Panc1 (cell line): ENCODE data around the gene KRT76. TPM values are rescaled to one million over a fixed set of nuclear protein-coding genes. Genes with fewer than 3 reads are reported as not detected.

Source experiments
- ATAC-seq: fragments of 200-7000 bp; cut with Tn5 transposase; 2 replicates; pipeline ENCODE4 v1.9.1; 2020; ENCODE audit warnings: mild to moderate bottlenecking, moderate library complexity
- BruUV-seq: library from RNA; stranded (reverse); fragments of 400-500 nt; replicated peaks from 2 replicates; lab custom pipeline; 2021; lab: Mats Ljungman, UMichigan
- CTCF ChIA-PET: fragments of 300-600 bp; sonication (Branson Sonifier 250); formaldehyde crosslinking; loops from one replicate; lab custom pipeline; 2022; ENCODE audit warnings: antibody characterized with exemption; lab: Charles Lee
- POLR2A ChIA-PET: fragments of 300-600 bp; sonication (Branson Sonifier 250); formaldehyde crosslinking; loops from one replicate; lab custom pipeline; 2022; ENCODE audit warnings: antibody characterized with exemption; lab: Charles Lee
- DNase-seq: peaks from one replicate; pipeline ENCODE4 v3.0.0-alpha.2; 2010; ENCODE audit warnings: low read depth, low spot score
- H3K27ac ChIP-seq: 2 replicates; pipeline ENCODE4 v1.5.1; 2011; ENCODE audit warnings: mild to moderate bottlenecking, low read length, inconsistent platforms
- H3K27me3 ChIP-seq: fragments of 200-500 bp; sonication (Bioruptor generic); 2 replicates; pipeline ENCODE4 v1.6.0; 2014; ENCODE audit warnings: low read length, inconsistent platforms; ENCODE audit not compliant: control insufficient read depth, insufficient read depth
- H3K36me3 ChIP-seq: fragments of 200-500 bp; sonication (Bioruptor generic); 2 replicates; pipeline ENCODE4 v1.5.1; 2014; ENCODE audit warnings: inconsistent platforms, mild to moderate bottlenecking, low read length, moderate library complexity; ENCODE audit not compliant: control insufficient read depth, insufficient read depth
- H3K4me1 ChIP-seq: 2 replicates; pipeline ENCODE4 v1.5.1; 2011; ENCODE audit warnings: inconsistent platforms, mild to moderate bottlenecking, low read length, moderate library complexity; ENCODE audit not compliant: control insufficient read depth, insufficient read depth
- H3K4me3 ChIP-seq, 2 experiments: 2 replicates each; pipeline ENCODE4 v1.5.1; 2011 to 2012; ENCODE audit warnings: low read depth in 2 of 2, low read length in 2 of 2, mild to moderate bottlenecking in 2 of 2, inconsistent platforms in 1 of 2, moderate library complexity in 1 of 2
- H3K9me3 ChIP-seq: fragments of 200-500 bp; sonication (Bioruptor generic); 2 replicates; pipeline ENCODE4 v1.5.1; 2014; ENCODE audit warnings: low read depth, mild to moderate bottlenecking, inconsistent platforms, low read length, moderate library complexity; ENCODE audit not compliant: control insufficient read depth, insufficient read depth
- POLR2AphosphoS5 ChIP-seq: IDR thresholded peaks from 2 replicates; pipeline ENCODE4 v1.6.1; 2012; ENCODE audit warnings: mild to moderate bottlenecking, low read depth, low read length, moderate library complexity
- SIN3A ChIP-seq: IDR thresholded peaks from 2 replicates; pipeline ENCODE4 v1.6.1; 2012; ENCODE audit warnings: low read depth, mild to moderate bottlenecking, low read length, moderate library complexity, borderline replicate concordance; ENCODE audit not compliant: insufficient read depth
- TCF7L2 ChIP-seq: IDR thresholded peaks from 2 replicates; pipeline ENCODE4 v1.6.1; 2011; ENCODE audit warnings: mild to moderate bottlenecking, low read depth, low read length, inconsistent platforms
- in situ Hi-C: cut with HindIII; loops from 2 replicates; pipeline ENCODE4 v1.10.0; 2016; ENCODE audit warnings: low sequenced_read_pairs, low pct_unique_long_range_greater_than_20kb
- intact Hi-C: fragments of 100-400 bp; cut with micrococcal nuclease; formaldehyde crosslinking; loops from one replicate; pipeline ENCODE4 v1.10.0; 2022; ENCODE audit not compliant: unreplicated experiment
- total RNA-seq: library from RNA; stranded (reverse); gene quantifications from one replicate; pipeline ENCODE4 v1.2.1, GENCODE V29; 2021; ENCODE audit not compliant: unreplicated experiment
- TF ChIP-seq, protein P1 (sequence below), 2 experiments: IDR thresholded peaks; 2 replicates each; pipeline ENCODE4 v1.6.1; 2011 to 2012; ENCODE audit warnings: low read depth in 2 of 2, control low read depth in 1 of 2, low read length in 1 of 2, mild to moderate bottlenecking in 1 of 2, moderate library complexity in 1 of 2; ENCODE audit not compliant: insufficient read depth in 1 of 2
- TF ChIP-seq, protein P2 (sequence below): fragments of 450-650 bp; IDR thresholded peaks from 2 replicates; pipeline ENCODE4 v1.5.1; 2017; ENCODE audit warnings: mild to moderate bottlenecking

The KRT76 gene
- total RNA-seq, 1 experiment from 2014 or later: not detected

DNA sequence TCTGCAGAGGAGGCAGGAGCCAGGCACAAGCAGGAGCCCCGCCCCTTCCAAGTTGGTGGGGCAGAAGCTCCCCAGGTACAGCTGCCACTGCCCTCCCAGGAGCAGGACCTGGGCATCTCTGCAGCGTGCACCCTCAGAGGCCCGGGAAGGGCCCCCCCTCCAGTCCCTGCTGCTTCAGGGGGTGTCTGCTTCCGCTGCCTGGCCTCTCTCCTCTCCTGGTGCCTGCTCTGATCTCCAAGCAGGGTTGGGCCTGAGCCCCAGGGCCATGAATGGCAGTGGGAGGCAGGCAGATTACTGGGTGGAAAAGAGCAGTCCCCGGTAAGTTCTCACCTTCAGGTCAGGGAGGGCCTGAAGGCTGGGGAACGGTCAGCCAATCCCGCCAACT, 35.0 kb downstream of the KRT76 start:
- Histone ChIP-seq H3K9me3 (no peaks in the 10 kb centered on the region), H3K4me3 (no peak overlapping the region), H3K27ac (no peak overlapping the region), H3K4me1 (no peaks in the 10 kb centered on the region), H3K36me3 (no peaks in the 10 kb centered on the region), H3K27me3 (peaks cover 9% of the 10 kb centered on the region; the same call in 1 of the 2 replicates)
- no peak for TF ChIP-seq TCF7L2
- TF ChIP-seq, protein P1, sequence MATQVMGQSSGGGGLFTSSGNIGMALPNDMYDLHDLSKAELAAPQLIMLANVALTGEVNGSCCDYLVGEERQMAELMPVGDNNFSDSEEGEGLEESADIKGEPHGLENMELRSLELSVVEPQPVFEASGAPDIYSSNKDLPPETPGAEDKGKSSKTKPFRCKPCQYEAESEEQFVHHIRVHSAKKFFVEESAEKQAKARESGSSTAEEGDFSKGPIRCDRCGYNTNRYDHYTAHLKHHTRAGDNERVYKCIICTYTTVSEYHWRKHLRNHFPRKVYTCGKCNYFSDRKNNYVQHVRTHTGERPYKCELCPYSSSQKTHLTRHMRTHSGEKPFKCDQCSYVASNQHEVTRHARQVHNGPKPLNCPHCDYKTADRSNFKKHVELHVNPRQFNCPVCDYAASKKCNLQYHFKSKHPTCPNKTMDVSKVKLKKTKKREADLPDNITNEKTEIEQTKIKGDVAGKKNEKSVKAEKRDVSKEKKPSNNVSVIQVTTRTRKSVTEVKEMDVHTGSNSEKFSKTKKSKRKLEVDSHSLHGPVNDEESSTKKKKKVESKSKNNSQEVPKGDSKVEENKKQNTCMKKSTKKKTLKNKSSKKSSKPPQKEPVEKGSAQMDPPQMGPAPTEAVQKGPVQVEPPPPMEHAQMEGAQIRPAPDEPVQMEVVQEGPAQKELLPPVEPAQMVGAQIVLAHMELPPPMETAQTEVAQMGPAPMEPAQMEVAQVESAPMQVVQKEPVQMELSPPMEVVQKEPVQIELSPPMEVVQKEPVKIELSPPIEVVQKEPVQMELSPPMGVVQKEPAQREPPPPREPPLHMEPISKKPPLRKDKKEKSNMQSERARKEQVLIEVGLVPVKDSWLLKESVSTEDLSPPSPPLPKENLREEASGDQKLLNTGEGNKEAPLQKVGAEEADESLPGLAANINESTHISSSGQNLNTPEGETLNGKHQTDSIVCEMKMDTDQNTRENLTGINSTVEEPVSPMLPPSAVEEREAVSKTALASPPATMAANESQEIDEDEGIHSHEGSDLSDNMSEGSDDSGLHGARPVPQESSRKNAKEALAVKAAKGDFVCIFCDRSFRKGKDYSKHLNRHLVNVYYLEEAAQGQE (IDR thresholded peaks at IDR 0.05; ENCODE audit: insufficient read depth in 1 of 2, low read depth in 2 of 2, low read length in 1 of 2): no peak
- TF ChIP-seq, protein P2, sequence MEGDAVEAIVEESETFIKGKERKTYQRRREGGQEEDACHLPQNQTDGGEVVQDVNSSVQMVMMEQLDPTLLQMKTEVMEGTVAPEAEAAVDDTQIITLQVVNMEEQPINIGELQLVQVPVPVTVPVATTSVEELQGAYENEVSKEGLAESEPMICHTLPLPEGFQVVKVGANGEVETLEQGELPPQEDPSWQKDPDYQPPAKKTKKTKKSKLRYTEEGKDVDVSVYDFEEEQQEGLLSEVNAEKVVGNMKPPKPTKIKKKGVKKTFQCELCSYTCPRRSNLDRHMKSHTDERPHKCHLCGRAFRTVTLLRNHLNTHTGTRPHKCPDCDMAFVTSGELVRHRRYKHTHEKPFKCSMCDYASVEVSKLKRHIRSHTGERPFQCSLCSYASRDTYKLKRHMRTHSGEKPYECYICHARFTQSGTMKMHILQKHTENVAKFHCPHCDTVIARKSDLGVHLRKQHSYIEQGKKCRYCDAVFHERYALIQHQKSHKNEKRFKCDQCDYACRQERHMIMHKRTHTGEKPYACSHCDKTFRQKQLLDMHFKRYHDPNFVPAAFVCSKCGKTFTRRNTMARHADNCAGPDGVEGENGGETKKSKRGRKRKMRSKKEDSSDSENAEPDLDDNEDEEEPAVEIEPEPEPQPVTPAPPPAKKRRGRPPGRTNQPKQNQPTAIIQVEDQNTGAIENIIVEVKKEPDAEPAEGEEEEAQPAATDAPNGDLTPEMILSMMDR: no peak
- no peak for TF ChIP-seq SIN3A
- TF ChIP-seq POLR2AphosphoS5: no peak
- in situ Hi-C loops (no loop called here), intact Hi-C loops (no loop called here)
- ChIA-PET POLR2A (no interaction called here), CTCF (no interaction called here)
- no TSS peak for BruUV-seq
- ATAC-seq: no peak
- no peak for DNase-seq

DNA sequence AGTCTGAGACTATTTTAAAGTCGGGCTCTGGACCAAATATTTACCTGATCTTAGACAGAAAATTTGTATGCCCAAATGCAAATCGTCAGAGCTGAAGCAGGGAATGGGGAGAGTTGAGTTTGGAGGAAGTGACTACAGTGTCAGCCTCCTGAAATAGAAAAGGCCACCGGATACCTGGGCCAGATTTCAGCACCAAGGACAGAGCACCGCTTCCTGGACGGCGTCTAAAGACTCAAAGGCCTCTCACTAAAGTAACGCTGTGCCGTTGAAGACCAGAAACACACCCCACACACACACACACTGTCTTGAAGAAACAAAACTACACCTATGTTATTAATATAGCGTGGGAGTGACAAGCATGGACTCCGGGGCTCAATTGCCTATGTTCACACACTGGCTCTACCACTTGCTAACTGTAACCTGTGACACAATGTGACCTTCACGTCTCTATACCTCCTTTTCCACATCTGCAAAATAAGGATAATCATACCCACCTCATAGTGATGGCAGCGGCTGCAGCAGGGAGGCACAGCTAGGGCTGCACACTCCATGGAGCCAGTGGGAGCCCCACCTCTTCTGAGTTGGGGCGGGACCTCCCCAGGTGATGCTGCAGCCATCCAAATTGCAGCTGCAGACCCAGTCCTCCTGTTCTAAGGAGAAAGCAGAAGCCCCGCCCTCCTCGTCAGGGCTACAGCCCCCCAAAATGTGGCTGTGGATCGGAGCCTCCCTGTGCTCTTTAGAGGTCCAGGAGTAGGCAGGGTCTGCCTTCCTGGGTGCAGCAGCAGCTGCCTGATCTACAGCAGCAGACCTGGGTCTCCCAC, 35.6 kb downstream of the KRT76 start:
- Histone ChIP-seq H3K9me3 (no peaks in the 10 kb centered on the region), H3K4me3 (no peak overlapping the region), H3K27me3 (peaks cover 6% of the 10 kb centered on the region; the same call in 1 of the 2 replicates), H3K4me1 (no peaks in the 10 kb centered on the region), H3K27ac (no peak overlapping the region), H3K36me3 (no peaks in the 10 kb centered on the region)
- BruUV-seq: no TSS peak
- CTCF ChIA-PET: no interaction called here
- ATAC-seq (peak; percentile 47; the same call in 1 of the 2 replicates), DNase-seq (no peak)
- in situ Hi-C loops: no loop called here
- POLR2A ChIA-PET: no interaction called here
- intact Hi-C loops: no loop called here
- no peak for TF ChIP-seq SIN3A
- TF ChIP-seq POLR2AphosphoS5: no peak
- TF ChIP-seq, protein P1 (IDR thresholded peaks at IDR 0.05; ENCODE audit: insufficient read depth in 1 of 2, low read depth in 2 of 2, low read length in 1 of 2): peak; percentile 97 to 98
- no peak for TF ChIP-seq TCF7L2
- TF ChIP-seq, protein P2: no peak
